ENCODE measurements around the gene COMMD1.

The COMMD1 gene

DNA sequence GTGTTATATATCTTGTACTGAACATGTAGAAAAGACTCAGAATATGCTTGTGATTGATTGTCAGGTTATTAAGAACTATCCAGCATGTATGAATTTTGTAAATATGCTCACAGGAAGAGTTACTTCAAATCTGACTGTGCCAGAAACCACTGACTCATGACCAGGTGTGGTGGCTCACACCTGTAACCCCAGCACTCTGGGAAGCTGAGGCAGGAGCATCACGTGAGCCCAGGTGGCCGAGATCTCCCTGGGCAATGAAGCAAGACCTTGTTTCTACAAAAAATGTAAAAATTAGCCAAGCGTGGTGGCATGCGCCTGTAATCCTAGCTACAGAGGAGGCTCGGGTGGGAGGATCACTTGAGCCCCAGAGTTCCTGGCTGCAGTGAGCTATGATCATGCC is 126.6 kb downstream of the COMMD1 start:
- TF ChIP-seq TAF1 (IDR thresholded peaks at IDR 0.05; ENCODE audit: borderline replicate concordance, insufficient read depth, low read length) (no peak), SIN3A (IDR thresholded peaks at IDR 0.05; ENCODE audit: borderline replicate concordance, insufficient read depth, low read length) (no peak), FOXP2 (optimal IDR thresholded peaks at IDR 0.05; ENCODE audit: borderline replicate concordance, extremely low read depth, extremely low read length, insufficient read depth) (no peak), REST (IDR thresholded peaks at IDR 0.05; ENCODE audit: insufficient read depth in 1 of 2, low read depth in 2 of 2, low read length in 2 of 2) (no peak), POLR2AphosphoS5 (IDR thresholded peaks at IDR 0.05; ENCODE audit: low read depth, low read length) (no peak)

DNA sequence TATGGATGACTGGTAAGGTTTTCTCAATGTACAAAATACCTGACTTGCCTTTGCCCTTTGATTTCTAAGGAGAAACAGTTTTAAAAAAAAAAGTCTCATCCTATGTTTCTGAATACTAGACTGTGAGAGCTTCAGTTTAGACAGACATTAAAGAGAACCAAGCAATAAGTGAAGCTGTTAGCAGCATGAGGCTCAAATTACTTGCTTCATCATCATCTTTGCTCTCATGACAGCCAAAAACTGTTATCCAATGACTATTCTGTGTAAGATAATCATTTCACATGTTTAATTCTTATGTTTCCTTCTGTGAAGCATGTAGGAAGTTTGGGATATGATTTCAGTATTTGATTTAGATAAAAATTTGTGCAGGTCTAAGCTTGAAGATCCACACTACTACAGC is 129.2 kb downstream of the COMMD1 start:
- TF ChIP-seq FOXP2 (optimal IDR thresholded peaks at IDR 0.05; ENCODE audit: borderline replicate concordance, extremely low read depth, extremely low read length, insufficient read depth), result no peak
- TF ChIP-seq SIN3A (IDR thresholded peaks at IDR 0.05; ENCODE audit: borderline replicate concordance, insufficient read depth, low read length), result no peak
- no peak for TF ChIP-seq REST (IDR thresholded peaks at IDR 0.05; ENCODE audit: insufficient read depth in 1 of 2, low read depth in 2 of 2, low read length in 2 of 2)
- TF ChIP-seq POLR2AphosphoS5 (IDR thresholded peaks at IDR 0.05; ENCODE audit: low read depth, low read length), result no peak
- no peak for TF ChIP-seq TAF1 (IDR thresholded peaks at IDR 0.05; ENCODE audit: borderline replicate concordance, insufficient read depth, low read length)

GRCh38 chr2:62036229-62036628 is 130.8 kb downstream of the COMMD1 start:
- TF ChIP-seq TAF1 (IDR thresholded peaks at IDR 0.05; ENCODE audit: borderline replicate concordance, insufficient read depth, low read length) (no peak), POLR2AphosphoS5 (IDR thresholded peaks at IDR 0.05; ENCODE audit: low read depth, low read length) (no peak), FOXP2 (optimal IDR thresholded peaks at IDR 0.05; ENCODE audit: borderline replicate concordance, extremely low read depth, extremely low read length, insufficient read depth) (no peak), REST (IDR thresholded peaks at IDR 0.05; ENCODE audit: insufficient read depth in 1 of 2, low read depth in 2 of 2, low read length in 2 of 2) (no peak), SIN3A (IDR thresholded peaks at IDR 0.05; ENCODE audit: borderline replicate concordance, insufficient read depth, low read length) (no peak)

DNA sequence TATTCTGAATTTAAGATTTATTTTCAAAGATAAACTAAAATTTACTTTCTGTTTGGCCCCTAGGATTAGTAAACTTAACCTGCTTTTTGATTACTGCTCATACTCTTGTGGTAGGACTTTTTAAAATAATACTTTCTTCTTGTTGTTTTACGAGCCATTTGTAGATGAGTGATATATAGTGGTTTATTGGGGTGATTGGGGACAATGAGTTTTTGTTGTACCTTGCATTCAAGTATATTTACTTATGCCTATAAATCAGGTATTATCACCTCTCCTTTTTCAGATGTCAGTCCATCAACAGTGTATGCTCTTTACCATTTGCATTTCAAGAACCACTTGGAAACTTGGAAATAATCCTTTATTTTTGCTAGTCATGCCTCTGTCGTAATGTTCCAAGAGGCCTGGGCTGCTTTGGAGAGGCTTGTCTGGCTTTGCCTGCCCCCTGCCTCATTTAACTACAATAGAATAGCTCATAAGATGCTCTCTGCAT is 131.3 kb downstream of the COMMD1 start:
- TF ChIP-seq FOXP2 (optimal IDR thresholded peaks at IDR 0.05; ENCODE audit: borderline replicate concordance, extremely low read depth, extremely low read length, insufficient read depth) (no peak), POLR2AphosphoS5 (IDR thresholded peaks at IDR 0.05; ENCODE audit: low read depth, low read length) (no peak), TAF1 (IDR thresholded peaks at IDR 0.05; ENCODE audit: borderline replicate concordance, insufficient read depth, low read length) (no peak), REST (IDR thresholded peaks at IDR 0.05; ENCODE audit: insufficient read depth in 1 of 2, low read depth in 2 of 2, low read length in 2 of 2) (no peak), SIN3A (IDR thresholded peaks at IDR 0.05; ENCODE audit: borderline replicate concordance, insufficient read depth, low read length) (no peak)
